Adrenal gland (tissue), 12 donors: Measurements from ENCODE around the gene CYB5A. TPM values are rescaled to one million over a fixed set of nuclear protein-coding genes. Genes with fewer than 3 reads are reported as not detected.

Experiments
- DNase-seq, 7 donors: peaks; one replicate each; pipeline ENCODE4 v3.0.0-alpha.2; 2019 to 2020
- H3K27ac ChIP-seq, 5 donors: fragments of 200-600 bp; sonication (generic) in 4 of 5; 1 replicate in 3 of 5; 2 replicates in 2 of 5; pipeline versions ENCODE4 v1.5.1 to v1.8.0; 2016 to 2020; ENCODE audit warnings: mild to moderate bottlenecking in 1 of 5
- H3K27me3 ChIP-seq: fragments of 200-600 bp; 2 replicates; pipeline ENCODE4 v1.8.0; 2021
- H3K36me3 ChIP-seq, 2 donors: fragments of 200-600 bp; replicated peaks in 1 of 2; 1 replicate in 1 of 2; 2 replicates in 1 of 2; pipeline versions ENCODE4 v1.5.1 to v1.8.0; 2018 to 2022
- H3K4me1 ChIP-seq, 2 donors: fragments of 200-600 bp; replicated peaks in 1 of 2; 1 replicate in 1 of 2; 2 replicates in 1 of 2; pipeline versions ENCODE4 v1.5.1 to v1.8.0; 2018 to 2021
- H3K4me3 ChIP-seq, 4 donors: fragments of 200-600 bp; sonication (generic) in 3 of 4; one replicate each; pipeline ENCODE4 v1.5.1; 2016 to 2018
- H3K9me3 ChIP-seq, 3 donors: fragments of 200-600 bp; sonication (generic) in 1 of 3; replicated peaks in 1 of 3; 1 replicate in 2 of 3; 2 replicates in 1 of 3; pipeline versions ENCODE4 v1.5.1 to v1.8.0; 2016 to 2021
- POLR2A ChIP-seq, 2 donors: fragments of 450-650 bp; IDR thresholded peaks; one replicate each; pipeline ENCODE4 v1.6.1; 2017; ENCODE audit warnings: antibody characterized with exemption in 2 of 2, mild to moderate bottlenecking in 2 of 2, moderate library complexity in 1 of 2
- WGBS, 4 donors: extraction: QIAGEN DNeasy Blood & Tissue Kit in 2 of 4; methylation state at CpG; one replicate each; pipeline versions ENCODE4 v1.1.5 to v1.1.7; 2013 to 2017; 5-methylcytosine and 5-hydroxymethylcytosine counted together
- intact Hi-C, 2 donors: fragments of 100-400 bp; cut with DNase I; formaldehyde crosslinking; loops; one replicate each; pipeline versions ENCODE4 v1.14.1 to v1.15.0; 2022 to 2023
- polyA plus RNA-seq, 3 donors: library from polyadenylated mRNA; stranded (reverse); fragments of 200-250 nt in 2 of 3; fragments of 350-450 nt in 1 of 3; fragmentation: Illumina TruSeq in 1 of 3; extraction: RNeasy Lipid Tissue Mini Kit (QIAGEN cat#74804) in 1 of 3; gene quantifications; one replicate each; pipeline ENCODE4 v1.2.3, GENCODE V29; 2013 to 2014
- total RNA-seq, 9 donors: library from RNA; depleted of rRNA in 4 of 9; stranded (reverse); fragments of >200 nt in 4 of 9; fragments of 120-200 nt in 1 of 9; fragmentation: NEBNext Ultra II Directional in 1 of 9; extraction: Animal tissue kit (Norgen Biotek cat#: 25700) in 1 of 9; gene quantifications; one replicate each; pipeline versions ENCODE4 v1.1.0 to v1.2.4, GENCODE V29; 2013 to 2023
- TF ChIP-seq, protein P1 (sequence below), 6 experiments: fragments of 450-650 bp in 4 of 6; fragments of 200-600 bp in 2 of 6; sonication (generic) in 1 of 6; IDR thresholded peaks; 1 replicate in 5 of 6; 2 replicates in 1 of 6; pipeline versions ENCODE4 v1.5.1 to v1.8.0; 2016 to 2021; ENCODE audit warnings: antibody characterized with exemption in 6 of 6, mild to moderate bottlenecking in 2 of 6, moderate library complexity in 1 of 6
- donor health status: healthy with polysubstance abuse.
- donor health status: Bipolar disorder and iron deficiency.
- donor health status: DM: yes; HTN: yes; CAD: no.
- donor health status: DM: no; HTN: no; CAD: no.
- donor health status: DM: no; HTN: no; CAD: no.
- donor health status: DM: yes; HTN: yes; CAD: no.

CYB5A gene
- total and polyA plus RNA-seq, 12 donors, result 62.0 to 286 (median 130) TPM

DNA sequence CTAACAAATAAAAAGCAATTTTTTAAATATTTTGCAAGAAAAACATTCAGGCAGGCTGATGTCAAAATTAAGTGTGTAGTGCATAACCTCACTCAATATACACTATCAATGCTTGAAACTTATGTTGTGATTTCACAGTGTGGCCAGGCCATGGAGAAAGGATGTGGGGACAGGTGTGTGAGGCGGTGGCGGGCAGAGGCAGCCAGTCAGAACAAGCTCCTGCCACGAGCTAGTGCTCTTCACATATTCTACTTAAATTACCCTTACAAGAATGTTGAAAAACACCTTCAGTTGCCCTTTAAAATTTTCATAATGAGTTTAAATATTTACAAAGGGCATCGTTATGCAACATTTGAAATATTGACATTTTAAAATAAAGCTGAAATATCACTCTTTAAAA lies 43.2 kb downstream of the CYB5A start:
- 70 to 83% (median 77%) methylated on average over 4 of the region's 4 CpGs for WGBS, 4 donors
- intact Hi-C loops, result no loop called here
- H3K9me3 ChIP-seq, result no peaks in the 10 kb centered on the region
- peaks cover 10 to 34% of the 10 kb centered on the region in 2 donors for H3K4me1 ChIP-seq
- no peaks in the 10 kb centered on the region for H3K27me3 ChIP-seq
- no peak overlapping the region for H3K4me3 ChIP-seq
- no peak overlapping the region for H3K27ac ChIP-seq
- DNase-seq, result no peak
- TF ChIP-seq, protein P1, sequence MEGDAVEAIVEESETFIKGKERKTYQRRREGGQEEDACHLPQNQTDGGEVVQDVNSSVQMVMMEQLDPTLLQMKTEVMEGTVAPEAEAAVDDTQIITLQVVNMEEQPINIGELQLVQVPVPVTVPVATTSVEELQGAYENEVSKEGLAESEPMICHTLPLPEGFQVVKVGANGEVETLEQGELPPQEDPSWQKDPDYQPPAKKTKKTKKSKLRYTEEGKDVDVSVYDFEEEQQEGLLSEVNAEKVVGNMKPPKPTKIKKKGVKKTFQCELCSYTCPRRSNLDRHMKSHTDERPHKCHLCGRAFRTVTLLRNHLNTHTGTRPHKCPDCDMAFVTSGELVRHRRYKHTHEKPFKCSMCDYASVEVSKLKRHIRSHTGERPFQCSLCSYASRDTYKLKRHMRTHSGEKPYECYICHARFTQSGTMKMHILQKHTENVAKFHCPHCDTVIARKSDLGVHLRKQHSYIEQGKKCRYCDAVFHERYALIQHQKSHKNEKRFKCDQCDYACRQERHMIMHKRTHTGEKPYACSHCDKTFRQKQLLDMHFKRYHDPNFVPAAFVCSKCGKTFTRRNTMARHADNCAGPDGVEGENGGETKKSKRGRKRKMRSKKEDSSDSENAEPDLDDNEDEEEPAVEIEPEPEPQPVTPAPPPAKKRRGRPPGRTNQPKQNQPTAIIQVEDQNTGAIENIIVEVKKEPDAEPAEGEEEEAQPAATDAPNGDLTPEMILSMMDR (IDR thresholded peaks at IDR 0.05), result no peak
- TF ChIP-seq POLR2A (IDR thresholded peaks at IDR 0.05), result no peak
- H3K36me3 ChIP-seq, result no peaks in the 10 kb centered on the region

DNA sequence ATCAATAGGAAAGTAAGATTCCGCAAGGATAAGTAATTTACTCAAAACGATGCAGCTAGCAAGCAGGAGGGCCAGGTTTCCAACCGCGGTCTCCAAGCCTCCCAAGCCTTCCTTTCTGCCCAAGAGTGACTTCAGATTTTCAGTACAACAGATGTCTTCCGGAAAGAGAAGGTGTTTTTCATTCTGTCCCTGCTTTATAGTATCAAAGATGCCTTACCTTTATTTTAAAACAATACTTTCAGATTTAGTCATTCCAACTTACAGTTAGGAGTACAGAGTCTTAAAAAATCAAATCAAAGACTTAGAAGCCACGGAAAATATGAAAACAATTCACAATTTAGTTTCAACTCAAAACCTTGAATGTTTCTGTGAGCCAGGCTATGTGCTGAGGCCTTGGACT lies 43.6 kb downstream of the CYB5A start:
- TF ChIP-seq POLR2A (IDR thresholded peaks at IDR 0.05), result no peak
- TF ChIP-seq, protein P1 (IDR thresholded peaks at IDR 0.05), result no peak
- no peak overlapping the region for H3K4me3 ChIP-seq
- WGBS, 4 donors, result 92 to 96% (median 94%) methylated on average over 6 of the region's 6 CpGs
- no peak for DNase-seq
- H3K9me3 ChIP-seq, result no peaks in the 10 kb centered on the region
- H3K27me3 ChIP-seq, result no peaks in the 10 kb centered on the region
- intact Hi-C loops, result no loop called here
- no peak overlapping the region for H3K27ac ChIP-seq
- no peaks in the 10 kb centered on the region for H3K36me3 ChIP-seq
- peaks cover 10 to 34% of the 10 kb centered on the region in 2 donors for H3K4me1 ChIP-seq

DNA sequence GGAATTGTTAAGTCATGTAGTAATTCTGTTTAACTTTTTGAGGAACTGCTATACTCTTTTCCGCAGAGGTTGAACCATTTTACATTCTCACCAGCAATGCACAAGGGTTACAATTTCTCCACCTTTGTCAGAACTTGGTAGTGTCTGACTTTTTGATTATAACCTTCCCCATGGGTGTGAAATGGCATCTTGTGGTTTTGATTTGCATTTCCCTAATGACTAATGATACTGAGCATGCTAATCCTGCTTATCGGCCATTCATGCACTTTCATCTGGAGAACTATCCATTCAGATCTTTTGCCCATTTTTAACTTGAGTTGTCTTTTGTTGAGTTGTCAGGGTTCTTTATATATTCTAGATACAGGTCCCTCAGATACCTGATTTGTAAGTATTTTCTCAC lies 47.2 kb downstream of the CYB5A start:
- intact Hi-C loops, result no loop called here
- H3K36me3 ChIP-seq, result no peaks in the 10 kb centered on the region
- 76 to 87% (median 82%) methylated on average over 2 of the region's 2 CpGs for WGBS, 4 donors
- H3K27me3 ChIP-seq, result no peaks in the 10 kb centered on the region
- no peak overlapping the region for H3K27ac ChIP-seq
- H3K4me1 ChIP-seq, result peaks cover 0 to 17% of the 10 kb centered on the region in 2 donors
- H3K4me3 ChIP-seq, result no peak overlapping the region
- TF ChIP-seq, protein P1 (IDR thresholded peaks at IDR 0.05), result no peak
- no peak for TF ChIP-seq POLR2A (IDR thresholded peaks at IDR 0.05)
- no peaks in the 10 kb centered on the region for H3K9me3 ChIP-seq
- no peak for DNase-seq

DNA sequence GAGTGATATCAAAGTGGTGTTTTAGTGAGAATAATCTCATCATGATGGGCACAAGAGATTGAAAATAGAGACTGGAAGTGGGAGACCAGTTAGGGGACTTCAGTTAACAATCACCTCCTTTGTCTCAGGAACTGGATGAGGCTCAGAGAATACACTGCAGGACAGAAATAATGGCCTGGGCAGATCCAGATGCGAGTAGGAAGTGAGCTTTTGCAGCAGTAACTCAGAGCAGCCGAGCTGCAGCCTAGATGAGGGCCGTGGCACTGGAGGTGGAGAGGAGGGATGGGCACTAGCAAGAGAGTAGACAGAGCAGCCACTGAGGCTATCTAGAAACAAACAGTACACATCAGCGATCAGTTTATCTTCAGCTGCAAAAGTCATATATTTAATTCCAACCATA lies 48.6 kb downstream of the CYB5A start:
- TF ChIP-seq POLR2A (IDR thresholded peaks at IDR 0.05), result no peak
- TF ChIP-seq, protein P1 (IDR thresholded peaks at IDR 0.05), result no peak
- H3K27ac ChIP-seq, result peak overlapping the region in 1 of 5 donors; percentile 46
- intact Hi-C loops, result no loop called here

More for the DNA sequence above, 48.6 kb downstream of the CYB5A start:
- H3K4me1 ChIP-seq, result peaks cover 0 to 6% of the 10 kb centered on the region in 2 donors
- WGBS, 4 donors, result 62 to 72% (median 68%) methylated on average over 4 of the region's 4 CpGs
- no peak for DNase-seq
- H3K36me3 ChIP-seq, result no peaks in the 10 kb centered on the region
- no peaks in the 10 kb centered on the region for H3K9me3 ChIP-seq
- no peak overlapping the region for H3K4me3 ChIP-seq
- peaks cover 2% of the 10 kb centered on the region for H3K27me3 ChIP-seq
